Urothelium cell line (cell line): ENCODE results near the gene NSRP1.
"Not testable (repeated sequence)": the region's sequence is repeated elsewhere in the genome, so short reads cannot be mapped to it uniquely, and the experiment has no call there.

ENCODE experiments used
- DNase-seq: peaks from one replicate; pipeline ENCODE4 v3.0.0; 2011; ENCODE audit warnings: low spot score, mixed read lengths
- FAIRE-seq: peaks from 2 replicates; lab custom pipeline; 2011; peaks lifted over from hg19 to GRCh38; lab: Jason Lieb, UNC

Gene NSRP1

DNA sequence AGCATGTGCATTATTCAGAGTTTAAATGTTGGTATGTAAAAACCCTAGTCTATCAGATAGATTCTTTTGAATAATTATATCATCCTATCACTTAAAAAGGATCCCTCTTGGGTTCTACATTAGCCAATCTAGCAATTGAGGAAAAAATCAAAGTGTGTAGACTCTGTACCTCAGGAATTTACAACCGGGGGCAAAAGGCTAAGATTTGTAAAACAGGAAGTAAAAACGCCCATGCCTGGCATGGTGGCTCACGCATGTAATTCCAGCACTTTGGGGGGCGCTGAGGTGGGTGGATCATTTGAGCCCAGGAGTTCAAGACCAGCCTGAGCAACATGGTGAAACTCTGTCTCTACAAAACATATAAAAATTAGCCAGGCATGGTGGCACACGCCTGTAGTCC lies 60.2 kb downstream of the NSRP1 start:
- FAIRE-seq (no peak), DNase-seq (no peak)

DNA sequence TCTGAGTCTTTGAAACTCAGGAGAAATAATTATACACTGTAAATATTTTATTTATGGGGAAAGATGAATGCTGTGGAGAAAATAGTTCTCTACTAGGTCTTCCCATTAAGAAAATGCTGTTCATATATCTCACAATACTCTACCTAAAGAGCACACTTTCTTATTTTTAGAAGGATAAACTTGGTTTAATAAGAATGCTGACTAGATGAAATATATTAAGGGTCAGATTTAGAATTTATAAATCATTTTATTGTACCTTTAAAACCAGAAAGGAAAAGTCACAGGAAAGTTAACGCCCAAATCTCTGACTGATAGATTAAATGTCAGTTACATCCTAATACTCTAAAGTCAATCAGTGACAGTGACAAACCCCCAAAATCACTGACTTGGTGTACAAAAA lies 70.1 kb downstream of the NSRP1 start:
- FAIRE-seq, result no peak

DNA sequence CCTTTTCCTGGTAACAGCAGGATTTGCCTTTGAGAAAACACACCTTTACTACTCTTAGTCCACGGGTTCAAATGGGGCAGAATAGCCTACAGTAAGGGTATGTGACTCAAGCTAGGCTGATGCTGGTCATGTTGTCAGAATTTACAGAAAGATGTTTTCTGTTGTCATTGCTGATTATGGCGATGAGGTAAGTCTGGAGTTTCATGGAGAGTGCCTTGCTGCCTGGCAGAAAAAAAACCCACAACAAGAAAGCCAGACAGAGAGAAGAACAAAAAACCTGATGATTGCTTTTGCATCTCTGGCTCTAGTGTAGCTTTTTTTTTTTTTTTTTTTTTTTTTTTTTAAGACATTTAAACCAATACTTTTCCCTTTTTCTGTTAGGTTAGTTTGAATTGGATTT lies 71.0 kb downstream of the NSRP1 start:
- no peak for FAIRE-seq
- DNase-seq, result no peak

More for the DNA sequence above, 70.1 kb downstream of the NSRP1 start:
- DNase-seq, result no peak

DNA sequence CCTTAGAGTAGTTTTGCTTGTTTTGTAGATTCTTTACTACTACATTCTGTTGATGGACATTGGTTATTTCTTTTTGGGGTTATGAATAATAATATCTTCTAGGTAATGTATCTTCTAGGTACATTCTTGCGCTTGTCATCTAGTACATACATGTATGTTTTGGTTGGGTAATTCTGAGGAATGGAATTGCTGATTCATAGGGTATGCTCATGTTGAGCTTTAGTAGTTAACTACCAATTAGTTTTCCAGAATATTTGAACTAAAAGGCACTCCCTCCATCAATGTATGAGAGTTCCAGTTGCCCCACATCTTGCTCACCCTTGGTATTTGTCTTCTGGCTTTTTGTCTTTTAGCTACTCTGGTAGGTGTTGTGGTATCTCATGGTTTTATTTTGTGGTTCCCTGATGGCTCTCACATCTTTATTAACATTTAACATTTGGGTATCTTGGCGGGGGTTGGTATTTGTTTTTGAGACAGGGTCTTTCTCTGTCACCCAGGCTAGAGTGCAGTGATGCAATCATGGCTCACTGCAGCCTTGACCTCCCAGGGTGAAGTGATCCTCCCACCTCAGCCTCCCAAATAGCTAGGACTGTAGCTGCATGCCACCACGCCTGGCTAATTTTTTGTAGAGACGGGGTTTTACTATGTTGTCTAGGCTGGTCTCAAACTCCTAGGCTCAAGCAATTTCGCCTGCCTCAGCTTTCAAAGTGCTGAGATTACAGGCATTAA lies 71.8 kb downstream of the NSRP1 start:
- FAIRE-seq (no peak), DNase-seq (no peak)

DNA sequence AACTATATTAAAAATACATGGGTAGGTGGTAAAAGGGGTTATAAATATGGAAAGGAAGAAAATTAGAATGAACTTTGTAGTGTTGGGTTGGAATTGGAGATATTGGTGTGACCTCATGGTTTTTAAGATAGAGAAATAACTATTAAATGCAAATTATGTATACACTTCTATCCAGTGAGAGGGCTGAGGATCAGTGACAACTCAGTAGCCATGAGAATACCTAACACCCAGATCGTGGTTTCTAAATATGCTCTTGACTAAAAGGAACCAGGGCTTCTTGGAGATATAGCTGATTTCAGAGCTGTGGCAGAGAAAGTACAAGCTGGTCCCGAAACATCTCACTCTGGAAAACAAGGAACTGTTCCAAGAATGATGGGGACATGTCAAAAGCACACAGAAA lies 74.5 kb downstream of the NSRP1 start:
- DNase-seq (no peak), FAIRE-seq (no peak)

DNA sequence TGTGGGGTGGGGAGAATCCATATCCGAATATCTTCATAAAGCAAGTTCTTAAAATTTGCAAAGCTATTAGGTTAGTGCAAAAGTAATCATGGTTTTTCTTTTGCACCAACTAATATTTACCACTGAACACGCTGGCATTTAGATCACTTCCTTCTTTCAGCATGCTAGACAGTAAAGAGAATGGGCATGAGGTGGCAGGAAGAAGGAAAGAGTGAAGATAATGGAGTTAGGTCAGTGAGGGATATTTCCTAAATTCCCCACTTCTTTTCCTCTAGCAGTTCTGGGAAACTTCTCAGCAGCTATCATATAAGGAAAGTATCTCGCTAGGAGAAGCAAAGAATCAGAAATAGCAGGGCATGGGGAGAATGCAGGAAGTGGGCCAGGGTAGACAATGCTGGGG lies 79.9 kb downstream of the NSRP1 start:
- no peak for FAIRE-seq
- DNase-seq, result no peak

DNA sequence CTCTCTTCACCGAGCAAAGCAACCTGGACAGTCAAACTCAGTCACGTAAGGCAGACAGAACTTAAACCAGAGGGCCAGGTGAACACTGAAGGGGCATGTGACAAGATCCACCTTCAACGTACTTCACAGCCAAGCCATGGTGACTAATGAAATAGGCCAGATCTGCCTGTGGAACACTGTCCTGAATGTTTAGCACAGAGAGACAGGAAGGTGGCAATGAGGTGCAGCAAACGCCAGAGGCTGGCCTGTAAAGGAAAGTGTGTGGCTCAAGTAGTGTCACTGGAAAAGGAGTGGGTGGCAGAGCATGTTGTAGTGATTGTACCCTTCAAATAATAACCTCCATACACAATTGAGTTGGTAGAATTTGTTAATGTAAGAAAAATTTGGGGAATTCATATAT lies 80.8 kb downstream of the NSRP1 start:
- no peak for FAIRE-seq
- DNase-seq, result no peak

DNA sequence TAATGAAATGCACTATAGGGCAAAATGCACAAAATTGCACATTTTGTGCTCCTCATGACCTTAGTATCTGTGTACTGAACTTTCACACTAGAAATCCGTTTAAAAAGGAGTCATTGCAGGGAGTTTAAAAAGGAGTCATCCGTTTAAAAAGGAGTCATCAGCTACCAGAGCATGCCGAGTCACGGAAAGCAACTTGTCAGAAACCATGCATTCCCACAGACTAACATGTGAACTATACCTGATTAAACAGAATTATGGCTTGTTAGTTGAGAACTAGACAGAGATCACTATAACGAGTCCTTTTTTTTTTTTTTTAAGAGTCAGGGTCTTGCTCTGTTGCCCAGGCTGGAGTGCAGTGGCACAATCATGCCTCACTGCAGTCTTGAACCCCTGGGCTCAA lies 83.0 kb downstream of the NSRP1 start:
- no peak for FAIRE-seq
- no peak for DNase-seq

DNA sequence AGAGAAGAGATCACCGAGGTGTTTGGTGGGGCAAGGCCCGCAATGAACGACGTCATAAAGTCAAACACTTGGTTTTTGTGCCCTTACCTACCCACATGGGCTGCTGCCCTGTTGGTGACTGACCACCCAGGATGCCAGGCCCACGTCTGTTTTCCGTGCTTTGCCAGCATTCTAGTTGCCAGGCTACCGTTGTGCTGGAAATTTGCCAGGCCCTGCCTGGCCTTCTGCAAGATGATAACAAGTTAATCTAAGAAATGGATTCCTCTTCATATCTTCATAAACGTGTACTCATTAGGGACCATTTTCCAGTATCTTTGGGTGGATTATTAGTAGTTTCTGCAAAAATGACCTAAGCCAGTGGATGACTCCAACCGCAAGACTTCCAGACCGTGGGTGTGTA lies 83.5 kb downstream of the NSRP1 start:
- DNase-seq (no peak), FAIRE-seq (no peak)

DNA sequence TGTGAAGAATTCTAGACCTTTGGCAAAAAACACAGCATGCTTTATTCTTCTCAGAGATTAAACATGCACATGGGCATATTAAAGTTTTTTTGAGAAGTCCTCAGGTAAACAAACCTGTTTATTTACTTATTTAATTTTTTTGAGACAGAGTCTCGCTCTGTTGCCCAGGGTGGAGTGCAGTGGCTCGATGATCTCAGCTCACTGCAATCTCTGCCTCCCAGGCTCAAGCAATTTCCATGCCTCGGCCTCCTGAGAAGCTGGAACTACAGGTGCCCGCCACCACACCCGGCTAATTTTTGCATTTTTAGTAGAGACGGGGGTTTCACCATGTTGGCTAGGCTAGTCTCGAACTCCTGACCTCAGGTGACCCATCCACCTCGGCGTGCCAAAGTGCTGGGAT lies 84.0 kb downstream of the NSRP1 start:
- FAIRE-seq, DNase-seq: not testable (repeated sequence)

DNA sequence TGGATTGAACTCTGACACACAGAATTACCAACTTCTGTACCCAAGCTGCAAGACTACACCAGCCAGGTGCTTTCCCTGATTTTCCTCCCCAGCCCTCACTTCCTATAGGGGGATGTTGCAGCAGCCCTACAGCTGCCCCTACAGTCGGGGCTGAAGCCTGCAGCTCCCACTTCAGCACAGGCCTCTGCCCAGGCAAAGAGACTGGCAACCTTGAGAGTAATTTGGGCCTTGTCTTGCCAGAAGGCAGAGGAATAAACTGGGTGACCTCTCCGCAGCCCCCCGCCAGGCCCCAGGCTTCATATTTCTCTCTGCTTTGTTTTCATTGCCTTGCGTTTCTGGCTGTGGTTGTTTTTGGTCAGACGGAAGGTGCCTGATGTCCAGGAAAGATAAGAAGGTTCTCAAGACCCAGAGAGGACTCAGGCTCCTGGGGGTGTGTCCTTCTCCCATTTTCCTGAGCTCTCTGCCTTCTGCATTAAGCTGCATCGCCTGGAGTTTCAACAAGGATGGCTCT lies 86.9 kb downstream of the NSRP1 start:
- FAIRE-seq (no peak), DNase-seq (no peak)

DNA sequence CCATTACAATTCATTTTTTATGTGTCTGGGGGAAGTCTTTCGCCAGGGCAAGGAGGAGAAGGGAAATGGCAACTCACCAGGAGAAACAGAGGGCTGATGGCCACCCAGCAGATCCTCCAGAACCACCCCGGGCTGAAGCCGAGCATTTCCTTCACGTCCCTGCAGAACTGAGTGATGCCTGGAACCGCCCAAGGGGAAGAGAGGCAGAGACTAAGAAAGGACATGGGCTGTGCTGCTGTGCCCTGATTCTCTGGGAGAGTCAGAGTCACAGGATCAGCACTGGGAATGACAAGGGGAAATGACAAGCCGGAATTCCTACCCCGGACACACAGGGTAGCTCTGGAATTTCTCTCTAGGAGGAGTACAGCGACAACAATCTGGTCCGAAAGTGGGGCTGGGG lies 91.0 kb downstream of the NSRP1 start:
- DNase-seq, result no peak
- FAIRE-seq, result no peak

DNA sequence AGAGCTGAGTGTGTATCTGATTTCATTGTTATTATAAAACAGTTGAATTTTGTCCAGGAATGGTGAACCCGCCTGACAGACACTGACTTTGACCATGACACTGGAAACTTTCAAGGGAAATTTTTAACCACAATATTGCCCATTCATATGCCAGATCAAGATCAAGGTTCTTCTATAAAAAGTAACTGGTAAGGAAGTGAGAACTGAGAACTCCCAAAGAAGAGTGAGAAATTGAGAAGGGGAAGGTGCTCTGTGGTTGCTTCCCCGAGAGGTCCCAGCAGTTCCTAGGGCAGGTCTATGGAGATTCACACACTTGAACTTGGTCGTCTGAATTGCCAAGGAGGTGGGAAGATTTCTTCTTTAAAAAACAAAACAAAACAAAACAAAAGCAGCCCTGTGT lies 91.6 kb downstream of the NSRP1 start:
- FAIRE-seq (no peak), DNase-seq (no peak)

DNA sequence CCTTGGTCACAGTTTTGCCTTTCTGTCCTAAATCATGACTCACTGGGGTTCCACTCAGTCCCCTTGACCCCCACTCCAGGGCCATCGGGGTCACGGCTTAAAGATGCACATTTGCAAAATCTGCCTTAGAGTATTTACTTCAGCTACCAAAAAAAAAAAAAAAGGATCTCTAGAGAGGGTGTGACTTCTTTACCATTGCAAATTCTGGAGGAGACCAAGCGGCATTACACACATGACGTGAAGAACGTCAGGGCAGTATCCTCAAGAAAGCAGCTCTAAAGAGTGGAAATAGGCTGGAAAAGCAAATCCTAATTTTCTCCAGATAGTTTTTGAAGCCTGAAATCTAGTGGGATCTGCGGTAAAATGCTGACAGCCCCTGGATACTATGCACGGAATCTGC lies 93.3 kb downstream of the NSRP1 start:
- FAIRE-seq (no peak), DNase-seq (no peak)

DNA sequence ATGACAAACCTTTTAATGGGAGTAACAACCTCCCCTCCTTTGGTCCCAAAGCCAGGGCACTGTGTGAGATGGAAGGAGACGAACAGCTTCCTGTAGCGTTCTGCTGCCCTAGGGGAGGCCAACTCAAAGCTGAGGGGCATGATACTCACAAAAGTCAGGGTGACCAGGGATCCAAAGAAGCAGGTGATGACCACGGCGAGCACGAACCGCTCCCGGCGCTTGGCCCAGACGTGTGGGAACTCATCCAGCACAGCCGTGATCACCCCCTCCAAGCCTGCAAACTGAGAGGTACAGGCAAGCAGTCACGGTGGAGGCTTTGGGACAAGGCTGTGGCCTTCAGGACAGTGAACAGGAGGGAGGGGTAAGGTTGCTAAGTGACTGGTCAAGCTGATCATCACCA lies 93.8 kb downstream of the NSRP1 start:
- DNase-seq (no peak), FAIRE-seq (no peak)

DNA sequence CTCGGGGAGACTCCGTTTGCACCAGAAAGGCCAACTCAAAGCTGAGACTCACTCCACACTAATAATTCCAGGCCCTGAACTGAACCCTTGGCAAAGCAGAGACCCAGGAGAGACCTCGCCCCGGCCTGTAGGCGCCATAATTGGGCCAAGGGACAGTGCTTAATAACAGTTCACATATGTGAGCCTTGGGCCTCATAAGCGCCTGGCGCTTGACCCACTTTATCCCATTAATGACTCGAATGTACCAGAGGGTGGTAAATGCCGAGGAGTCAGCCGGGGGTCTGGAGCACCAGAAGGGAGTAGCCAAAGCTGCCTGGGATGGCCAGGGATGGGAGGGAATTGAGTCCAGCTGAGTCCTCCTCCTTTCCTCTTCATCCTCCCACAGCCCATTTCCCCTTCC lies 94.3 kb downstream of the NSRP1 start:
- DNase-seq, result no peak
- no peak for FAIRE-seq

DNA sequence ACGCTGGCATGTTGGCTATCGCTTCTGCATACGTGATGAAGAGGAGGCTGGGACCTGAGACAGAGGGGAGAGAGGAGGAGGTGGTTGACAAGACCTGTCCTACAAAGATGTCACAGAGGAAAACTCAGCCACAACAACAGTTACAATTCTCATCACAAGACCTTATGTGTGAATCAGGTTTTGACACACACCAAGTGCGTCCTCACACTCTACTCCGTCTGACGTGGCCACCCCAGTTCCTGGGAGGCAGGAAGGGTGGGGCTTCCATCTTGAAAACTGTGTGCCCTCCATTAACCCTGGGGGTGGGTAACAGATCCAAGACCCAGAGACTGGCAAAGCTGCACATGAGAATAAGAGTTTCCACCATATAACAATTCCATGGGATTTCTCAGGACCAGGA lies 94.8 kb downstream of the NSRP1 start:
- DNase-seq (no peak), FAIRE-seq (no peak)

DNA sequence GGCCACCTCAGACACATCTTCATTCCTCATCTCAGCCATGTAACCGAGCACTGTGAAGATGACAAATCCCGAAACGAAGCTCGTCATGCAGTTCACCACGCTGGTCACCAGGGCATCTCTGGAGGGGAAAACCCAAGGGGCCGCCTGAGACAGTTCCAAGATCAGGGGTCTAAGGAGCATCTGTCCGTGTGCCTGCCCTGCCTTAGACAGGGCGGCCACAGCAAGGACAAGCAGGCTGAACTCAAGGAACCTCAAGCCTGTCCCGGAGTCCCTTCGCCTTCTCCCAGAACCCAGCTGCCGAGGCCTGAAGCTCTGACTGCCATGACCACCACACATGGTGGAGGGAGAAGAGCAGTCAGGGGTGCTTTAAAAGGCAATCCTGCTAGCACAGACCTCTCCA lies 96.1 kb downstream of the NSRP1 start:
- DNase-seq (no peak), FAIRE-seq (no peak)

DNA sequence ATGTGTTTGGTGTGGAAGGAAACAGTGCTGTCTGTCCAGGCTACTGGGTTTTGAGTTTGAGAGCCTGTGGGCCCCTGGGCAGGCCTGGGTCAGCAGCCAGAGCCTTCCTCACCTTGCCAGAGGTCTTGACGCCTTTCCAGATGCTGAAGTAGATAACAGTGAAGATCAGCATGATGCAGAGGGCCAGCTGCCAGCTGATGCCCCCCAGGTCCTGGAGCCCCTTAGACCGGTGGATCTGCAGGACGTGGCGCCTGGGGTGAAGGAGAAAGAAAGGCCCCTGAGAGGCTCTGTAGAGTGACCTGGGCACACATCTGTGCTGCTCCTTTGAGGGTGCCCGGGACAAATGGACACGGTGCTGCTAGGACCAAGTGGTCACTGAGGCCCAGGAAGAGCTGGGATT lies 100.4 kb downstream of the NSRP1 start:
- DNase-seq (no peak), FAIRE-seq (no peak)

DNA sequence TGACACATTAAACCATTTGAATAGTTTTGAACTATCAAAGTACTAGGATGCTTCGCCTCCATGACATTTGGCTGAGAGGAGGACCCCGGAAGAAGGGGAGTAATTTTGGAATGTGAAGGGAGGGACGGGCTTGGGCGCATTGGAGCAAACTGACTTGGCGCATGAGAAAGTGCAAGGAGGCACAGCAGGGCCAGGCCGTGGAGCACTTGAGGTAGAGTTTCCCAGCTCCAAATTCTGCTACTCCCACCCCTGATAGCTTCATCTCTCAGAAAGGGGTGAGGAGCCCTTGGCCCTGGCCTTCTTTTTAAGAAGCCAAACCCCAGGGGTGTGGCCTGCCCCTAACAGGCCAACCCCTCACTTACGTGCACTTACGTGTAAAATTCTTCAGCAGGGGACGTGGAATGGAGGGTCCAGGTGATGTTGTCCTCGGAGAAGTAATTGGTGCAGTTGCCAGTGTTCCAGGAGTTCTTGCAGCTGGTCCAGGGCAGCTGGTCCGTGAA lies 101.2 kb downstream of the NSRP1 start:
- FAIRE-seq, result no peak
- no peak for DNase-seq

DNA sequence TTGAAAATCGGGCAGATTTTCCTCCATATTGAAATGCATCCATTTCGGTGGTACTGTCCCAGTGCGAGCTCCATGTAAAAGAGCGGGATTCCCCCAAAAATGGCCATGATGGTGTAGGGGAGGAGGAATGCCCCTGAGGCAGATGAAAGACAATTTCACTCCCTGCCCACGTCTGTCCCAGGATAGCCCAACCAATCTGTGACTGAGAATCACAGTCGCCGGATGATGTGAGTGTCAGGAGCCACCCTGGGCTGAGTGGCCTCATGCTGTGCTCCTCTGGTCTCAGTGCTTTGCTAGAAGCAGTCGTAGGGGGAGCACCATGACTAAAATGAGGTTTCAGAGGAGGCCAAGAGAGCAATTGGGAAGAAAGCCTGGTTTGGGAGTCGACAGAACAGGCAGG lies 102.2 kb downstream of the NSRP1 start:
- FAIRE-seq (no peak), DNase-seq (no peak)

DNA sequence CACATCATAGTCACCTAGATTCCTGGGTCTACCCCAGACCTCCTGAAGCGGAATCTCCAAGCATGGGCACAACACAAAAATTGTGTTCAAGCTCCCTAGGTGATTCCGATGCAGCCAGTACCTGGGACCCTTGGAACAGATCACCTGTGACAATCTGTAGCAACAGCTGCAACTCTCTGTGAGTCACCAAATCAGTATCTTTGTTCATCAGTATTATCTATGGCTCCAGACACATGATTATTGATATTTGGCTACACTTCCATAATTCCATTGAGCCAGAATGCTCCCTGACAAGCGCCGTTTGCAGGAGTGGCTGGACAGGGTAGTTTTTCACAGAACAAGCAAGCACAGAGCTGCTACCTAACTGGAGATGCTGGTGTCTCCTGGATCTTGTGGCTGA lies 102.7 kb downstream of the NSRP1 start:
- DNase-seq (no peak), FAIRE-seq (no peak)

DNA sequence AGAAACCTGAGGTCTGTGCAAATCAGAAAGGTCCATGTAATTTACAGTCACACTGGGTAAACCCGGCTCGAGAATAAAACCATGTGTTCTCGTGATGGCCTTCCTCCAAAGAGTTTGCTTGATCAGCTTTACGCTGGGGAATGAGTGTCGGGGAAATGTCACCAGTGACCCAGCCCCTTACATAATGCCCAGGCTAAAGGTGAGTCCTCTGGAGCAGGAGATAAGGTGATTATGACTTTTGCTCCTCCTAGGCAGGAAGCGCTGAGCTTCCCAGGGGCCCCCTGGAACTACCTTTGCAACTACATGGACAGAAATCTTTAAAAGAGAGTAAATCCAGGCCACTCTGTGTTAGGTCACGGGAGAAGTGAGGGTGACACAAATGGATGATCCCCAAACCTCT lies 103.2 kb downstream of the NSRP1 start:
- no peak for DNase-seq
- FAIRE-seq, result no peak
